Osteocyte (in vitro differentiated cells): Measurements from ENCODE around the gene CSH1. TPM values are rescaled to one million over a fixed set of nuclear protein-coding genes. Genes with fewer than 3 reads are reported as not detected.
A peak's percentile ranks its signal among the peaks of the same experiment; 100 is the strongest.
"Not testable (repeated sequence)": the region's sequence is repeated elsewhere in the genome, so short reads cannot be mapped to it uniquely, and the experiment has no call there.

Source experiments
- DNase-seq: peaks from one replicate; pipeline ENCODE4 v3.0.0; 2021; ENCODE audit warnings: mixed read lengths; ENCODE audit not compliant: unreplicated experiment; ENCODE audit errors: extremely low spot score
- H3K27ac Mint-ChIP-seq: one replicate; pipeline ENCODE4 v1.8.0; 2021; ENCODE audit warnings: mild to moderate bottlenecking, mixed read lengths; ENCODE audit not compliant: unreplicated experiment
- H3K27me3 Mint-ChIP-seq: one replicate; pipeline ENCODE4 v1.8.0; 2021; ENCODE audit warnings: mixed read lengths; ENCODE audit not compliant: unreplicated experiment
- H3K36me3 Mint-ChIP-seq: one replicate; pipeline ENCODE4 v1.8.0; 2021; ENCODE audit warnings: mixed read lengths; ENCODE audit not compliant: unreplicated experiment
- H3K4me1 Mint-ChIP-seq: one replicate; pipeline ENCODE4 v1.8.0; 2021; ENCODE audit warnings: mixed read lengths; ENCODE audit not compliant: unreplicated experiment
- H3K4me3 Mint-ChIP-seq: one replicate; pipeline ENCODE4 v1.8.0; 2021; ENCODE audit warnings: mild to moderate bottlenecking, moderate library complexity, mixed read lengths; ENCODE audit not compliant: unreplicated experiment
- H3K9me3 Mint-ChIP-seq: one replicate; pipeline ENCODE4 v1.8.0; 2021; ENCODE audit warnings: mixed read lengths; ENCODE audit not compliant: unreplicated experiment
- CTCF ChIP-seq: fragments of 200-600 bp; sonication (generic); IDR thresholded peaks from 2 replicates; pipeline ENCODE4 v1.5.0; 2021; ENCODE audit warnings: antibody characterized with exemption, mild to moderate bottlenecking, moderate library complexity
- total RNA-seq: library from RNA; stranded (reverse); gene quantifications from 2 replicates; pipeline ENCODE4 v1.2.1, GENCODE V29; 2021

CSH1 gene
- total RNA-seq, 1 donor from 2014 or later: not detected

- H3K36me3 Mint-ChIP-seq, H3K27ac Mint-ChIP-seq, DNase-seq, H3K4me1 Mint-ChIP-seq, H3K4me3 Mint-ChIP-seq, H3K9me3 Mint-ChIP-seq: not testable (repeated sequence)
- peaks cover 35% of the 10 kb centered on the region for H3K27me3 Mint-ChIP-seq
- TF ChIP-seq CTCF: peak; percentile 33
Measured at GRCh38 chr17:63892316-63893037, 3.9 kb downstream of the CSH1 start.

DNA sequence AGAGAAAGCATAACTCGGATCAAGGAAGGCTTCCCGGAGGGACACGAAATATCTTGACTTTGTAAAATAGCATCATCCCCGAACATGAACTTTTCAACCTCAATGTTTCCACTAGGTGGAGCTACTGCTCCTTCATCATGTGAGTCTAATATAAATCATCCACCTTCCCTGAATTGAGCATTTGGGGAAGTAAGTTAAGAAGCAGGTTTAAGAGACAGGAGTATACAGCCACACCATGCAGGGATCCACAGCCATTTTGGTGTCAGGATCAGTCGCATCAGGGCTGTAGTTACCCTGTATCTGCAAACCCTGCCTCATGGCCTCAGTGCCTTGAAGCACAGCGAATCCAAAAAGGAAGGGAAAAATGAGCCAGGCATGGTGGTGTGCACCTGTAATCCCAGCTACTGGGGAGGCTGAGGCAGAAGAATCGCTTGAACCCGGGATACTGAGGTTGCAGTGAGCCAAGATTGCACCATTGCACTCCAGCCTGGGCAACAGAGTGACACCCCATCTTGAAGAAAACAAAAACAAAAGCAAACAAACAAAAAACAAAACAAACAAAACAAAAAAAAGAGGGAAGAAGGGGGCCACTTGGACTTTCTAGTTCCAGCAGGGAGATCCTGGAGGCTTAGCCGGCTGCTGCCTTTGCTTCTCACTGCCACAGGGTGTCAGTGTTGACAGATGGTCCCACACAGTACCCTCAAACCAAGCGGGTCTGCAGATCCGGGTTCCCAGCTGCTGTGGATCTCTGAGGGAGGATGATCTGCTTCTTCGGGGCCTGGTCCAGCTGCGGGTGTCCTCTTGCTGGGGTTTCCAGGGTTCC lies 7.1 kb downstream of the CSH1 start:
- TF ChIP-seq CTCF: peak; percentile 51
- H3K4me3 Mint-ChIP-seq, H3K4me1 Mint-ChIP-seq, H3K9me3 Mint-ChIP-seq, DNase-seq, H3K36me3 Mint-ChIP-seq, H3K27ac Mint-ChIP-seq: not testable (repeated sequence)
- peaks cover 47% of the 10 kb centered on the region for H3K27me3 Mint-ChIP-seq

GRCh38 chr17:63885119-63885518 lies 11.3 kb downstream of the CSH1 start:
- H3K9me3 Mint-ChIP-seq, H3K27ac Mint-ChIP-seq, DNase-seq: not testable (repeated sequence)

DNA sequence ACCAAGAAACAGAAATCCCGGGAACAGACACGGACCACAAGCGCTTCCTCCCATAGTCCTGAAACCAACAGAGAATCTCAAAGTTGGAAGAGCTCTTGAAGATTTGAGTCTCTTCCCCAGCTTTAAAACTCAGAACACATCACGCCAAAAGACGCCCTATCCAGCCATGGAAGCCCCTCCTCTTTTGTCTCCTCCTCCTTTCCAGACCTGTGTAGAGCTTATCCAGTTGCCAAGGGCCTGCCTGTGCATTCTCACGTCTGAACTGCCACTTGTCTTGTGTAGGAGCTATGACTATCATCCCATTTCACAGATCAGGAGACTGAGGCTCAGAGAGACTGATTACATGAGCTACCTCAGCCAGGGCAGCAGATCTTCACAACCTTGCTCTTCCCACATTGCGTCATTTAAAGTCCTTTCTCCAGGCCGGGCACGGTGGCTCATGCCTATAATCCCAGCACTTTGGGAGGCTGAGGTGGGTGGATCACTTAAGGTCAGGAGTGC lies 13.7 kb downstream of the CSH1 start:
- not testable (repeated sequence) for DNase-seq, H3K36me3 Mint-ChIP-seq, H3K4me3 Mint-ChIP-seq, H3K27ac Mint-ChIP-seq, H3K9me3 Mint-ChIP-seq, H3K4me1 Mint-ChIP-seq
- H3K27me3 Mint-ChIP-seq: peaks cover 39% of the 10 kb centered on the region

More at GRCh38 chr17:63885119-63885518, 11.3 kb downstream of the CSH1 start:
- H3K36me3 Mint-ChIP-seq, H3K4me3 Mint-ChIP-seq, H3K4me1 Mint-ChIP-seq: not testable (repeated sequence)
- peaks cover 22% of the 10 kb centered on the region for H3K27me3 Mint-ChIP-seq

DNA sequence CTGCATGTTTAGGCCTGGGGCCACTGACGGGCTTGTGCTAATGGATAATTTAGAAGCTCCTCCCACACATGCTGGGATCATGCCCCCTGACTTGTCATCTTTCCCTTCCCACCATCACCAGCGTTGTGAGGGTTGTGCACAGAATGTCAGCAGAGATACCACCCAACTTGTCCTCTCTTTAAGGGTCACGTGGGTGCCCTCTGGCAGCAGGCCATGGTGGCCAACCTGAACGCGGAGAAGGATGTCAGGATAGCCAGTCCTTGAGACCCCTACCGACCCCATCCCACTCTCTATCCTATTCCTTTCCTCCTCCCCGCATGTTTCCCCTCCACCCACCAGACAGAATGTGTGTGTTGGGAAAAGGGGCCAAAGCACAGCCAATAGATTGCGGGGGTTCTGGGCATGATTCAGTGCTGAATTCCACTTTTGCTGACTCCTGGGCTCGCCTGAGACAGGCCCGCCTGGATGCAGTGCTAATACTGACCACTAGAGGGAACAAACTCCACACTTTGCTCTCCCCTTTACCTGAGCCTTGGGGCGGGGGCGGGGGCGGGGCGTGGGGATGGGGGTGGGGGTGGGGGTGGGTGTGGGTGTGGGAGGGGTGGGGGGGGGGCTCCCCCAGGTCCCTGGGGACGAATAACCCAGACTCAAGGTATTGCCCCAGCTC lies 14.3 kb downstream of the CSH1 start, which contains the start of gene GH2:
Gene GH2 (minus strand): TSS at position 10 of the 667 bp plus-strand sequence. CDS start 143 bp downstream, outside the sequence.
- no peak for DNase-seq
- Mint-ChIP-seq H3K9me3 (no peaks in the 10 kb centered on the region), H3K27ac (no peak within 1 kb of the TSS), H3K36me3 (no peaks in the 10 kb centered on the region), H3K4me1 (no peaks in the 10 kb centered on the region), H3K27me3 (peaks cover 35% of the 10 kb centered on the region), H3K4me3 (no peak within 1 kb of the TSS)
- peak; percentile 55 for TF ChIP-seq CTCF

DNA sequence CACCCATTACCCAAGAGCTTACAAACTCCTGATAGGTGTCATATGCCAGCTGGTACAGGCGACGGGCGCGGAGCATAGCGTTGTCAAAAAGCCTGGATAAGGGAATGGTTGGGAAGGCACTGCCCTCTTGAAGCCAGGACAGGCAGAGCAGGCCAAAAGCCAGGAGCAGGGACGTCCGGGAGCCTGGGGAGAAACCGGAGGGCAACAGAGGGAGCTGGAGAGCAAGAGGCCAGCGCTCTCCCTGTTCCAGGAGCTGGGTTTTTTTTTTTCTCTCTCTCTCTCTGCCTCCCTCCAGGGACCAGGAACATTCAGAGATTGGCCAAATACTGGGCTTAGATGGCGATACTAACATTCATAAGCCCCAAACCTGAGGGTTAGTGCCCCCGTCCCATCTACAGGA lies 15.0 kb downstream of the CSH1 start:
- not testable (repeated sequence) for H3K4me1 Mint-ChIP-seq, H3K27ac Mint-ChIP-seq, H3K36me3 Mint-ChIP-seq, H3K4me3 Mint-ChIP-seq, H3K9me3 Mint-ChIP-seq, DNase-seq
- H3K27me3 Mint-ChIP-seq: peaks cover 31% of the 10 kb centered on the region
